Tibial nerve (tissue), 3 donors: ENCODE results near the gene MZT2B.
"Not testable (repeated sequence)": the region's sequence is repeated elsewhere in the genome, so short reads cannot be mapped to it uniquely, and the experiment has no call there.

Experiments used
- POLR2A ChIP-seq, 2 donors: fragments of 450-650 bp; IDR thresholded peaks; one replicate each; pipeline ENCODE4 v1.6.1; 2017; ENCODE audit warnings: antibody characterized with exemption in 2 of 2, mild to moderate bottlenecking in 2 of 2, moderate library complexity in 2 of 2
- TF ChIP-seq, protein P1 (sequence below), 5 experiments: fragments of 200-600 bp in 3 of 5; fragments of 450-650 bp in 2 of 5; sonication (generic) in 3 of 5; IDR thresholded peaks; one replicate each; pipeline ENCODE4 v1.5.1; 2016 to 2019; ENCODE audit warnings: antibody characterized with exemption in 5 of 5, mild to moderate bottlenecking in 3 of 5, moderate library complexity in 2 of 5

DNA sequence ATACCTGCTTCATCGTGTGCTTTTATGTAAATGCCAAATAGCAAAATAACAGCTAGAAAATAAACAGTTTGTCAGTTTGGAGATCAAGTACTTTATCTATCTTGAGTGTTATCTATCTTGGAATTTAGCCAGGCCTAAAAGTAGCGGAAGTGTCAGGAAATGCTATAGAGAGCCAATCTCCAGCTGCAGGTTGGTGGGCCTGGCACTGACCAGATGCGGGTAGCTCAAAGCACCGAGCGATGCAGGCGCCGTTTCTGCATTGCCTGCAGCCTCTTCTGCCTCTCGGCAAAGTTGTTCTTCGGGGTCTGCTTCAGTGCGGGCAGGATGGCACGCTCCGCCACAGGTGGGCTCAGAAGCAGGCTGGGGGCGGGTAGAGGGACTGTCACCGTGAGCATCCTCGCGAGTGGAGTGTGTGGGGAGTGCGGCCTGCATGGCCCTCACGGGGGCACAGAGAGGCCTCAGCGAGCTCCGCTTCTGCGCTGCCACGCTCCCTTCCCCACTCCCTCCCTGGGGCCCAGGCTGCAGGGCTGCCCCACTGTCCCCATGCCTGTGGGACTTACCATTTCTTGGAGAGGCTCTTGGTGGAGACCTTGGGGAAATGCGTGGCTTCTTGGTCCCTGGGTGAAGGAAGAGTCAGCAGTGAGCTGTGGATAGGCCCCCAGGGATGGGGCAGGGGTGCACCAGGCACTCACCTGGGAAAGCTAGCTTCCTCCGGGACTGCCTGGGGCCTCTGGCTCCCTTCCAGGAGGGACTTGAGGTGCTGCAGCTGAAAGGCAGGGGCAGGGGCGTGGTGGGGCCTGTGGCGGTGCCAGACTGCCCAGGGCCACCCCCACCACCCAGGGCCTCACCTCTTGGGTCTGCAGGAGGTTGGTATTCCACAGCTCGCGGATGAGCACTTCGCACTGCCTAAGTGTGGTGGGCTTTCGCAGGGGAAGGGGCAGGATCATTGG, 42.5 kb upstream of the MZT2B start:
- TF ChIP-seq, protein P1, sequence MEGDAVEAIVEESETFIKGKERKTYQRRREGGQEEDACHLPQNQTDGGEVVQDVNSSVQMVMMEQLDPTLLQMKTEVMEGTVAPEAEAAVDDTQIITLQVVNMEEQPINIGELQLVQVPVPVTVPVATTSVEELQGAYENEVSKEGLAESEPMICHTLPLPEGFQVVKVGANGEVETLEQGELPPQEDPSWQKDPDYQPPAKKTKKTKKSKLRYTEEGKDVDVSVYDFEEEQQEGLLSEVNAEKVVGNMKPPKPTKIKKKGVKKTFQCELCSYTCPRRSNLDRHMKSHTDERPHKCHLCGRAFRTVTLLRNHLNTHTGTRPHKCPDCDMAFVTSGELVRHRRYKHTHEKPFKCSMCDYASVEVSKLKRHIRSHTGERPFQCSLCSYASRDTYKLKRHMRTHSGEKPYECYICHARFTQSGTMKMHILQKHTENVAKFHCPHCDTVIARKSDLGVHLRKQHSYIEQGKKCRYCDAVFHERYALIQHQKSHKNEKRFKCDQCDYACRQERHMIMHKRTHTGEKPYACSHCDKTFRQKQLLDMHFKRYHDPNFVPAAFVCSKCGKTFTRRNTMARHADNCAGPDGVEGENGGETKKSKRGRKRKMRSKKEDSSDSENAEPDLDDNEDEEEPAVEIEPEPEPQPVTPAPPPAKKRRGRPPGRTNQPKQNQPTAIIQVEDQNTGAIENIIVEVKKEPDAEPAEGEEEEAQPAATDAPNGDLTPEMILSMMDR (IDR thresholded peaks at IDR 0.05): not testable (repeated sequence)
- TF ChIP-seq POLR2A (IDR thresholded peaks at IDR 0.05): not testable (repeated sequence)
